Adrenal gland (tissue), 5 donors: ENCODE results near the gene HOMEZ.

ENCODE experiments used
- CTCF ChIP-seq, 6 experiments: fragments of 450-650 bp in 4 of 6; fragments of 200-600 bp in 2 of 6; sonication (generic) in 1 of 6; IDR thresholded peaks; 1 replicate in 5 of 6; 2 replicates in 1 of 6; pipeline versions ENCODE4 v1.5.1 to v1.8.0; 2016 to 2021; ENCODE audit warnings: antibody characterized with exemption in 6 of 6, mild to moderate bottlenecking in 2 of 6, moderate library complexity in 1 of 6
- POLR2A ChIP-seq, 2 donors: fragments of 450-650 bp; IDR thresholded peaks; one replicate each; pipeline ENCODE4 v1.6.1; 2017; ENCODE audit warnings: antibody characterized with exemption in 2 of 2, mild to moderate bottlenecking in 2 of 2, moderate library complexity in 1 of 2
- donor health status: DM: no; HTN: no; CAD: no.

GRCh38 chr14:23307146-23307530 lies 21.2 kb upstream of the HOMEZ start:
- TF ChIP-seq CTCF (IDR thresholded peaks at IDR 0.05) (no peak), POLR2A (IDR thresholded peaks at IDR 0.05) (no peak)
